Osteocyte (in vitro differentiated cells): ENCODE results near the gene FOXD4L1. TPM values are rescaled to one million over a fixed set of nuclear protein-coding genes. Genes with fewer than 3 reads are reported as not detected.
"Not testable (repeated sequence)": the region's sequence is repeated elsewhere in the genome, so short reads cannot be mapped to it uniquely, and the experiment has no call there.

Experiments used
- DNase-seq: peaks from one replicate; pipeline ENCODE4 v3.0.0; 2021; ENCODE audit warnings: mixed read lengths; ENCODE audit not compliant: unreplicated experiment; ENCODE audit errors: extremely low spot score
- H3K27ac Mint-ChIP-seq: one replicate; pipeline ENCODE4 v1.8.0; 2021; ENCODE audit warnings: mild to moderate bottlenecking, mixed read lengths; ENCODE audit not compliant: unreplicated experiment
- H3K27me3 Mint-ChIP-seq: one replicate; pipeline ENCODE4 v1.8.0; 2021; ENCODE audit warnings: mixed read lengths; ENCODE audit not compliant: unreplicated experiment
- H3K36me3 Mint-ChIP-seq: one replicate; pipeline ENCODE4 v1.8.0; 2021; ENCODE audit warnings: mixed read lengths; ENCODE audit not compliant: unreplicated experiment
- H3K4me1 Mint-ChIP-seq: one replicate; pipeline ENCODE4 v1.8.0; 2021; ENCODE audit warnings: mixed read lengths; ENCODE audit not compliant: unreplicated experiment
- H3K4me3 Mint-ChIP-seq: one replicate; pipeline ENCODE4 v1.8.0; 2021; ENCODE audit warnings: mild to moderate bottlenecking, moderate library complexity, mixed read lengths; ENCODE audit not compliant: unreplicated experiment
- H3K9me3 Mint-ChIP-seq: one replicate; pipeline ENCODE4 v1.8.0; 2021; ENCODE audit warnings: mixed read lengths; ENCODE audit not compliant: unreplicated experiment
- long read RNA-seq: library from polyadenylated mRNA; unstranded; transcript quantifications from one replicate; pipeline ENCODE4 v2.0.0, GENCODE V29; 2021
- total RNA-seq: library from RNA; stranded (reverse); gene quantifications from 2 replicates; pipeline ENCODE4 v1.2.1, GENCODE V29; 2021

Gene FOXD4L1
- total RNA-seq = 0.18 and 0.21 TPM in 2 replicates
- long read RNA-seq = 0 reads

DNA sequence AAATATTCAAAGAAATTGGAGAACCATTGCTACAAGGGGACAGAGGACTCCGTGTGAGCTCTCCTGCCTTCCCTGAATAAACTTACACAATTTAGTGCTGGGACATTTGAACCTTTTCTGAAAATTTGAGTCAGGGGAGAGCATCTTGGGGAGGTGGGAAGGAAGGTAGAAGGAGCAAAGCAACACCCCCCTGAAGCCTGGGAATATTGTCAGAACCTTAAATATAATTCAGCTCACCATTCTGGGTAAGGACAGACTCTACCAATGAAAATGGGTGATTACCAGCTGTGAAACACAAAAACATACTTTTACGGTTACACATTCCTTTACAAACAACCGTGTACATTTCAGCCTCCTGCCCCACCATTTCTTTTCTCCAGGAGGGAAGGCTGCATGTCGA is at the start of gene FOXD4L1:
FOXD4L1 (plus strand) TSS at position 301 of the 400 bp plus-strand sequence. CDS start 592 bp downstream, outside the sequence.
- H3K27me3 Mint-ChIP-seq = peaks cover 18% of the 10 kb centered on the region
- H3K4me3 Mint-ChIP-seq, H3K27ac Mint-ChIP-seq, H3K36me3 Mint-ChIP-seq, H3K9me3 Mint-ChIP-seq, H3K4me1 Mint-ChIP-seq, DNase-seq: not testable (repeated sequence)

DNA sequence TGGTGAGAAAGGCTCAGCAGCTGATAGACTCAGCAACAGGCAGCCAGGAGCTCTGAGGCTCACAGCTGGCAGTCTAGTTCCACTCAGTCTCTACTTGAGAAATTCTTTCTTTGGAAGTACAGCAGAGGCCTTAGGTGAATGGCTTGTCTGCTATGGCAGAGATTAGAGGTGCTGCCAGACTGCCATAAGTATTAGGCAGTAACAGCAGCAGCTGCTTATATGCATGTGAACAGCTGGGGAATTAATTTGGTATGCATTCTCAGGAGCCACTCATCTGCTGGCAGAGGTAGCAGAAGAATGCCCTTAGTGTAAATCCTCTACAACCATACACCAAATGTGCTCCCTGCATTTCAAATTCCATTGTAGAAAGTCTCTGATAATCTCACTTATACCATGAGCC is 32.7 kb upstream of the FOXD4L1 start:
- not testable (repeated sequence) for DNase-seq, H3K36me3 Mint-ChIP-seq, H3K4me1 Mint-ChIP-seq, H3K27me3 Mint-ChIP-seq, H3K4me3 Mint-ChIP-seq, H3K9me3 Mint-ChIP-seq, H3K27ac Mint-ChIP-seq

DNA sequence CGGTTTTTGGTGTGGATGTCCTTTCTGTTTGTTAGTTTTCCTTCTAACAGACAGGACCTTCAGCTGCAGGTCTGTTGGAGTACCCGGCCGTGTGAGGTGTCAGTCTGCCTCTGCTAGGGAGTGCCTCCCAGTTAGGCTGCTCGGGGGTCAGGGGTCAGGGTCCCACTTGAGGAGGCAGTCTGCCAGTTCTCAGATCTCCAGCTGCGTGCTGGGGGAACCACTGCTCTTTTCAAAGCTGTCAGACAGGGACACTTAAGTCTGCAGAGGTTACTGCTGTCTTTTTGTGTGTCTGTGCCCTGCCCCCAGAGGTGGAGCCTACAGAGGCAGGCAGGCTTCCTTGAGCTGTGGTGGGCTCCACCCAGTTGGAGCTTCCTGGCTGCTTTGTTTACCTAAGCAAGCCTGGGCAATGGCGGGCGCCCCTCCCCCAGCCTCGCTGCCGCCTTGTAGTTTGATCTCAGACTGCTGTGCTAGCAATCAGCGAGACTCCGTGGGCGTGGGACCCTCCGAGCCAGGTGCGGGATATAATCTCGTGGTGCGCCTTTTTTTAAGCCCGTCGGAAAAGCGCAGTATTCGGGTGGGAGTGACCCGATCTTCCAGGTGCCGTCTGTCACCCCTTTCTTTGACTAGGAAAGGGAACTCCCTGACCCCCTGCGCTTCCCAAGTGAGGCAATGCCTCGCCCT is 21.6 kb upstream of the FOXD4L1 start:
- H3K36me3 Mint-ChIP-seq, H3K4me3 Mint-ChIP-seq, H3K27me3 Mint-ChIP-seq: not testable (repeated sequence)

DNA sequence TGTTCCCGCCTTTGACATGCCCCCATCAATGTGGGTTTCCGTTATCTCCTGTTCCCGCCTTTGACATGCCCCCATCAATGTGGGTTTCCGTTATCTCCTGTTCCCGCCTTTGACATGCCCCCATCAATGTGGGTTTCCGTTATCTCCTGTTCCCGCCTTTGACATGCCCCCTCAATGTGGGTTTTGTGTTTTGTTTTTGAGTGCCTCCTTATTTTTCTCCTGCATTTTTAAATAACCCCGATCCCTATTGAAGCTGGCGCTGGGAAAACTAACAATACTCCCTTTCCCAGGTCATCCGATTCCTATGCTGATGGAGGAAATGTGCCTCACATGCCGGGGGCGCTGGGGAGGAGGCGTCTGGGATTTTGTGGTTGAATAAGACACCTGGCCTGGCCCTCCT is 1.9 kb upstream of the FOXD4L1 start:
- not testable (repeated sequence) for H3K36me3 Mint-ChIP-seq, H3K4me3 Mint-ChIP-seq, H3K27ac Mint-ChIP-seq, DNase-seq, H3K9me3 Mint-ChIP-seq, H3K4me1 Mint-ChIP-seq
- H3K27me3 Mint-ChIP-seq = peaks cover 11% of the 10 kb centered on the region

More for the DNA sequence above, 21.6 kb upstream of the FOXD4L1 start:
- DNase-seq, H3K9me3 Mint-ChIP-seq, H3K27ac Mint-ChIP-seq, H3K4me1 Mint-ChIP-seq: not testable (repeated sequence)

DNA sequence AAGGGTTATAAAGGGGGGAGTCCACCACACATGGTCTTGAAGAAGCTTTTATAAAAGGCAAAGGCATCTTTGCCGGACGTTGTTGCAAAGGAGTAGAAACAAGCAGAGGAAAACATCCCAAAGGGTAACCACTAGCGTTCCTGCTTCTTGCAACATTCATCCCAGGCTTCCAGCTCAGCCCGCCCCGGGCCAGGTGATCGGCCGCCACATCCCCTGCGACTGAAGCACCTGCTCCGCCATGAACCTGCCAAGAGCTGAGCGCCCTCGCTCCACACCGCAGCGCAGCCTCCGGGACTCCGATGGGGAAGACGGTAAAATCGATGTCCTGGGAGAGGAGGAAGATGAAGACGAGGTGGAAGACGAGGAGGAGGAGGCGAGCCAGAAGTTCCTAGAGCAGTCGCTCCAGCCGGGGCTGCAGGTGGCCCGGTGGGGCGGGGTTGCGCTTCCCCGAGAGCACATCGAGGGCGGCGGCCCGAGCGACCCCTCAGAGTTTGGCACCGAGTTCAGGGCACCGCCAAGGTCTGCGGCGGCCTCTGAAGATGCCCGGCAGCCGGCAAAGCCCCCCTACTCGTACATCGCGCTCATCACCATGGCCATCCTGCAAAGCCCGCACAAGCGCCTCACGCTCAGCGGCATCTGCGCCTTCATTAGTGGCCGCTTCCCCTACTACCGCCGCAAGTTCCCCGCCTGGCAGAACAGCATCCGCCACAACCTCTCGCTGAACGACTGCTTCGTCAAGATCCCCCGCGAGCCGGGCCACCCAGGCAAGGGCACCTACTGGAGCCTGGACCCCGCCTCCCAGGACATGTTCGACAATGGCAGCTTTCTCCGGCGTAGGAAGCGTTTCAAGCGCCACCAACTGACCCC is 787 bp downstream of the FOXD4L1 start:
- H3K4me3 Mint-ChIP-seq, H3K9me3 Mint-ChIP-seq, H3K27ac Mint-ChIP-seq, H3K36me3 Mint-ChIP-seq, H3K4me1 Mint-ChIP-seq: not testable (repeated sequence)
- H3K27me3 Mint-ChIP-seq = peaks cover 18% of the 10 kb centered on the region
- peak; percentile 67 for DNase-seq

DNA sequence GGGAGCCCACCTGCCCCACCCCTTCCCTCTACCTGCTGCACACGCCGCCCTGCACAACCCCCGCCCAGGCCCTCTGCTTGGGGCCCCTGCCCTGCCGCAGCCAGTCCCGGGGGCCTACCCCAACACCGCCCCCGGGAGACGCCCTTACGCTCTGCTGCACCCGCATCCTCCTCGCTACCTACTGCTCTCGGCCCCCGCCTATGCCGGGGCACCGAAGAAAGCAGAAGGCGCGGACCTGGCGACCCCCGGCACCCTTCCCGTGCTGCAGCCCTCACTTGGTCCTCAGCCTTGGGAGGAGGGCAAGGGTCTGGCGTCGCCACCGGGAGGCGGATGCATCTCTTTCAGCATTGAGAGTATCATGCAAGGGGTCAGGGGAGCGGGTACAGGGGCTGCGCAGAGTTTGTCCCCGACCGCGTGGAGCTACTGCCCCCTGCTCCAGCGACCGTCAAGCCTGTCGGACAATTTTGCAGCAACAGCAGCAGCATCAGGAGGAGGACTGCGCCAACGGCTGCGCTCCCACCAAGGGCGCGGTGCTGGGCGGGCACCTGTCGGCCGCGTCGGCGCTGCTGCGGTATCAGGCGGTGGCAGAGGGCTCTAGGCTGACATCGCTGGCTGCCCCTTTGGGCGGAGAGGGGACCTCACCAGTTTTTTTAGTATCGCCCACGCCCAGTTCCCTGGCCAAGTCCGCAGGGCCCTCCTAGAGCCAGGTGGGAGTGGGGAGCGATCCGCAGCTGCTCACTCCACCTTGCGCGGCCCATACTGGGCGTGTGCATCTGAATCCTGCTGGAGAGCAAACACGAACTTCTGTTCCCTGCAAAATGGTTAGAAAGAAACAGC is 1.6 kb downstream of the FOXD4L1 start:
- H3K27me3 Mint-ChIP-seq = peaks cover 18% of the 10 kb centered on the region
- H3K36me3 Mint-ChIP-seq, DNase-seq, H3K4me3 Mint-ChIP-seq, H3K9me3 Mint-ChIP-seq, H3K27ac Mint-ChIP-seq, H3K4me1 Mint-ChIP-seq: not testable (repeated sequence)

DNA sequence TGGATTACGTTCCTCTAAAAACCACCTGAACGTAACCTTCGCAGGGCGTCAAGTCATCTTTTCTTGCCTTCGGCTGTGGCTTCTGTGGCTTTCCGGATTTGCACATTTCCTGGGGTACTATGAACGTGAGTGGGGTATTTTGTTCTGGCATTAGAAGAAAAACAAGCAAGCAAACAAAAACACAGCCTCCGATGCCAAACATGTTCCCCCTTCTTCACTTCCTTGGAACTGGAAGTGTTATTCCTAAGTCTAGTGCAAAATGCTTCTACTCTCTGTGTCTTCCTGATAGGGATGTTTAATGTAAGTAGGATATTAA is 2.2 kb downstream of the FOXD4L1 start:
- not testable (repeated sequence) for H3K4me3 Mint-ChIP-seq, H3K27ac Mint-ChIP-seq, H3K9me3 Mint-ChIP-seq, H3K4me1 Mint-ChIP-seq, DNase-seq, H3K36me3 Mint-ChIP-seq
- peaks cover 18% of the 10 kb centered on the region for H3K27me3 Mint-ChIP-seq

DNA sequence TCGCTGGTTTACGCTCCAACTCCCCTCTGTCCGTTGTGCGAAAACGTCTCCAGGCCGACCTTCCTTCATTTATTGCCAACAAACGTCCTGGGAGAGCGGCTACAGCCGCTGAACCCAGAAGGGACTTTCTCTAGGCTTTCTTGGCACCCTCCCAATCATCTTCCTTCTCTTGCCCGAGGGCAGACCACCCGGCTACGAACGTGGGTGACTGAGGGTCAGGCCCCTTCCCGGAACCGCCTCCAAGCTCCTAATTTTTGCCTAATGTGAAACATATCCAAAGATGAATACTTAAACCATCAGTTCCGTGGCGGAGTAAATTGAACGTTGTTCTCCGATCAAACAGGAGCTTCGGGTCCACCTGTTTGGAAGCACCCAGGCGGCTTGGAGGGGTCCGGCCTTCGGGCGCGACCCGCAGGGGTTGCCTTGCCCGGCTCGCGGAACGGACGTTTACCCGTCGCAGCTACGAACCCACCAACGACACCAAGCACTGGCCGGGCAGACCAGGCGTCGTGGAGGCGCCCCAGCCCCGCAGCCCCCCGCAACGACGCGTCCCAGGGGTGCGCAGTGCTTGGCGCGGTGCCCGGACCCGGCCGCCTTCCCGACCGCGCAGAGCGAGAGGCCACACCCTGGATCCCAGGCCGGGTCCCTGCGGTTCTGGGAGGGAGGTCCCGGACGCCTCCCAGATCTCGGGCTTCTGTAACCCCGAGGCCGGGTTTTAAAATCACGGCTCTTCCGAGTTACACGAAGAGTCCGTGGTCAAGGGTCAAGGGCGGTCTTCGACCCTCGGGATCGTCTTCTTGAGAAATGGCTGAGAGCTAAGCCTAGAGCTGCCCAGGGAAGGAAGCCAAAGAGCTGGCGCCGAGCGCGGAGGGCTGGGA is 4.0 kb downstream of the FOXD4L1 start:
- not testable (repeated sequence) for H3K27ac Mint-ChIP-seq, H3K4me1 Mint-ChIP-seq, H3K9me3 Mint-ChIP-seq, H3K36me3 Mint-ChIP-seq, DNase-seq
- Mint-ChIP-seq H3K27me3 (peaks cover 21% of the 10 kb centered on the region), H3K4me3 (peak overlapping the region; percentile 65)

DNA sequence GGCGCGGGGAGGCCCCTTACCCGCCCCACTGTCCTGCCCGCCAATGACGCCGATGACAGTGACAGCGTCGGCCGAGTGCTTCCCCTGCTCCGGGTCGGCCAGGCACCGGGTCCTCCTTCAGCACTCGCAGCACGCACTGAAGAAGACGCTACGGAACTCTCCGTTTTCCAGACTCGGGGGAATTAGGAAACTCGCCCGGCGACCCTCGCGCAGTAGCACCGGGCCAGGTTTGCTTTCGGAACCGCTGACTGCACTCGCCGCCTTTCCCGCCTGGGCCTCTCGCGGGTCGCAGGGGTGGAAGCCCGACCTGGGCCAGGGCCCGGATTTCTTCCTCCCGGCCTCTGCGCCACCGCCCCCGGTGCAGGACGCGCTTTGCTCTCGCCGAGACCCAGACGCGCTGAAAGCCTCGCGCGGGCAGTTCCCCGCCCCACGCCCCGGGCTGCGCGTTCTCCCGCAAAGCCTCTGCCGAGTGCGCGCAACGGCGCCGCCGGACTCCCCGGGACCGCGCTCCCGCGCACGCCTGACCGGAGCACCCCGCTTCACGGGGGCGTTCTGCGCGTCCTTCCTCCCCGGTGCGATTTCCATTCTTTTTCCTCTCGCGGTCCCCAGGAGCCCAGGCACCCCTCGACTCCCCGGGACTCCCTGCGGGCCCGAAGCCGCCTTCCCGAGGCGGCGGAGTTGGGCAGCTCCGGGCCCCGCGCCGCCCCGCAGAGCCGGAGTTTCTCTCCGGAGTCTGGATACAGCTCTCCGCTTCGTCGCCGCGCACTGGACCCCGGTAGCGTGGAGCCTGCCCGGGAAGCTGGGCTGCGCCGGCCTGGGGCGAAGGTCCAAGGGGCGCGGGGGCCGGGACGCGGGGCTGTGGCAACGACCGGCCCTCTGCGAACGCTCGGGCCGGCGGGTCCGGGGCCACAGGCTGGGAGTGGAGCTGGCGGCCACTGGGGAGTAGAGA is 4.9 kb downstream of the FOXD4L1 start:
- peak overlapping the region; percentile 65 for H3K4me3 Mint-ChIP-seq
- not testable (repeated sequence) for H3K4me1 Mint-ChIP-seq, DNase-seq, H3K36me3 Mint-ChIP-seq, H3K9me3 Mint-ChIP-seq, H3K27ac Mint-ChIP-seq
- peaks cover 23% of the 10 kb centered on the region for H3K27me3 Mint-ChIP-seq

DNA sequence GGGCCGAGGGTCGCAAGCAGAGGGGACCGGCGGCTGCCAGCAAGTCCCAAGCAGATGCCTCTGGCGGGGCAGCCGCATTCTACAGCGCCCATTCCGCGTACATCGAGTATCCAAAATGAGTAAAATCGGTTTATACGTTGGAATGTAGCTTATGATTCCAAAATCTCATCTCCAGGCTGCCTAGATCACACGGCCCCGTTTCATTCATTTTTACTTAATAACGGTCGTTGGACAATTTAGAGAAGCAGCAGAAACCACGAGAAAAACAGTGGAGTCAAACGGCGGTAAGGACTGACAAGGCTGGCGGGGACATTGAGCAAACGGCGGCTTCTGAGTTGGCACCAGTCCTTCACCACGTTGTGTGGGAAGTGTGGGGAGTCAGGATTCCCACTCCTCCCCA is 5.6 kb downstream of the FOXD4L1 start:
- not testable (repeated sequence) for H3K36me3 Mint-ChIP-seq, H3K4me1 Mint-ChIP-seq, H3K27ac Mint-ChIP-seq, H3K9me3 Mint-ChIP-seq, DNase-seq, H3K4me3 Mint-ChIP-seq
- H3K27me3 Mint-ChIP-seq = peaks cover 17% of the 10 kb centered on the region
